WERI-Rb-1 (cell line): ENCODE data around the gene C1GALT1.

Experiments used
- DNase-seq: peaks from one replicate; pipeline ENCODE4 v3.0.0-alpha.2; 2020
- H3K27ac ChIP-seq: fragments of 250-450 bp; sonication (Bioruptor Pico); 2 replicates; pipeline ENCODE4 v1.5.1; 2020; ENCODE audit warnings: mild to moderate bottlenecking, moderate library complexity
- H3K27me3 ChIP-seq: fragments of 250-450 bp; sonication (Bioruptor Pico); 2 replicates; pipeline ENCODE4 v1.5.1; 2021; ENCODE audit warnings: mild to moderate bottlenecking, low read depth, moderate library complexity; ENCODE audit not compliant: insufficient read depth, severe bottlenecking
- H3K36me3 ChIP-seq: fragments of 250-450 bp; sonication (Bioruptor Pico); 2 replicates; pipeline ENCODE4 v1.5.1; 2020; ENCODE audit warnings: mild to moderate bottlenecking, moderate library complexity
- H3K4me3 ChIP-seq: 2 replicates; pipeline ENCODE4 v1.5.1; 2011; ENCODE audit warnings: low read depth, mild to moderate bottlenecking, control low read depth, low read length
- H3K9me3 ChIP-seq: fragments of 250-450 bp; sonication (Bioruptor Pico); 2 replicates; pipeline ENCODE4 v1.5.1; 2021; ENCODE audit warnings: mild to moderate bottlenecking, moderate library complexity; ENCODE audit not compliant: severe bottlenecking
- TF ChIP-seq, protein P1 (sequence below): IDR thresholded peaks from 2 replicates; pipeline ENCODE4 v1.5.1; 2011; ENCODE audit warnings: low read depth, mild to moderate bottlenecking, control low read depth, inconsistent platforms, low read length

C1GALT1 gene

DNA sequence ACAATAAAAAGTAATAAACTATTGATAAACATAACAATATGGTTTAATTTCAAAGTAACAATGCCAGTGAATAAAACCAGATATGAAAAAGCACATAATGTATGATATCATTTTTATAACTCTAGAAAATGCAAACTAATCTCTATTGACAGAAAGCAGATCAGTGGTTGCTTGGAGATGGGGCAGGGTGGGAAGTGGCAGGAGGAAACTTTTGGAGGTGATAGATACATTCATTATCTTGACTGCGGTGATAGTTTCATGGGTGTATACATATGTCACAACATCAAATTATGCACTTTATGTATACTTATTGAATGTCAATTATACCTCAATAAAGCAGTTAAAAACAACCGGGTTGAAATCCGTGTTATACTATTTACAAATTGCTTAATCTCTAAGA is 16.0 kb upstream of the C1GALT1 start:
- Histone ChIP-seq H3K27me3 (no peaks in the 10 kb centered on the region), H3K27ac (no peak overlapping the region), H3K4me3 (no peak overlapping the region), H3K9me3 (peaks cover 7% of the 10 kb centered on the region), H3K36me3 (no peaks in the 10 kb centered on the region)
- TF ChIP-seq, protein P1, sequence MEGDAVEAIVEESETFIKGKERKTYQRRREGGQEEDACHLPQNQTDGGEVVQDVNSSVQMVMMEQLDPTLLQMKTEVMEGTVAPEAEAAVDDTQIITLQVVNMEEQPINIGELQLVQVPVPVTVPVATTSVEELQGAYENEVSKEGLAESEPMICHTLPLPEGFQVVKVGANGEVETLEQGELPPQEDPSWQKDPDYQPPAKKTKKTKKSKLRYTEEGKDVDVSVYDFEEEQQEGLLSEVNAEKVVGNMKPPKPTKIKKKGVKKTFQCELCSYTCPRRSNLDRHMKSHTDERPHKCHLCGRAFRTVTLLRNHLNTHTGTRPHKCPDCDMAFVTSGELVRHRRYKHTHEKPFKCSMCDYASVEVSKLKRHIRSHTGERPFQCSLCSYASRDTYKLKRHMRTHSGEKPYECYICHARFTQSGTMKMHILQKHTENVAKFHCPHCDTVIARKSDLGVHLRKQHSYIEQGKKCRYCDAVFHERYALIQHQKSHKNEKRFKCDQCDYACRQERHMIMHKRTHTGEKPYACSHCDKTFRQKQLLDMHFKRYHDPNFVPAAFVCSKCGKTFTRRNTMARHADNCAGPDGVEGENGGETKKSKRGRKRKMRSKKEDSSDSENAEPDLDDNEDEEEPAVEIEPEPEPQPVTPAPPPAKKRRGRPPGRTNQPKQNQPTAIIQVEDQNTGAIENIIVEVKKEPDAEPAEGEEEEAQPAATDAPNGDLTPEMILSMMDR = no peak
- no peak for DNase-seq

DNA sequence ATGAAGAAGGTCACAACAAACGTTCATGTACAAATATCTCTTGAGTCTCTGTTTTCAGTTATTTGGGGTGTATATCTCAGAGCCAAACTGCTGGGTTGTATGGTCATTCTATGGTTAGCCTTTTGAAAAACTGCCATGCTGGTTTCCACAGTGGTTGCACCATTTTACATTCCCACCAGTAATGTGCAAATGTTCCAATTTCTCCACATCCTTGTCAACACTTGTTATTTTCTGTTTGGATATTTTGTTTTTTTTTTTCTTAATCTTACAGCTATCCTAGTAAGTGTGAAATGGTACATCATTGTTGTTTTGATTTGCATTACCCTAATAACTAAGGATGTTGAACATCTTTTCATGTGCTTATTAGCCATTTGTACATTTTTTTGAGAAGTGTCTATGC is 13.0 kb upstream of the C1GALT1 start:
- Histone ChIP-seq H3K27me3 (no peaks in the 10 kb centered on the region), H3K36me3 (no peaks in the 10 kb centered on the region), H3K27ac (no peak overlapping the region), H3K9me3 (peaks cover 7% of the 10 kb centered on the region), H3K4me3 (no peak overlapping the region)
- no peak for DNase-seq
- TF ChIP-seq, protein P1 = no peak

DNA sequence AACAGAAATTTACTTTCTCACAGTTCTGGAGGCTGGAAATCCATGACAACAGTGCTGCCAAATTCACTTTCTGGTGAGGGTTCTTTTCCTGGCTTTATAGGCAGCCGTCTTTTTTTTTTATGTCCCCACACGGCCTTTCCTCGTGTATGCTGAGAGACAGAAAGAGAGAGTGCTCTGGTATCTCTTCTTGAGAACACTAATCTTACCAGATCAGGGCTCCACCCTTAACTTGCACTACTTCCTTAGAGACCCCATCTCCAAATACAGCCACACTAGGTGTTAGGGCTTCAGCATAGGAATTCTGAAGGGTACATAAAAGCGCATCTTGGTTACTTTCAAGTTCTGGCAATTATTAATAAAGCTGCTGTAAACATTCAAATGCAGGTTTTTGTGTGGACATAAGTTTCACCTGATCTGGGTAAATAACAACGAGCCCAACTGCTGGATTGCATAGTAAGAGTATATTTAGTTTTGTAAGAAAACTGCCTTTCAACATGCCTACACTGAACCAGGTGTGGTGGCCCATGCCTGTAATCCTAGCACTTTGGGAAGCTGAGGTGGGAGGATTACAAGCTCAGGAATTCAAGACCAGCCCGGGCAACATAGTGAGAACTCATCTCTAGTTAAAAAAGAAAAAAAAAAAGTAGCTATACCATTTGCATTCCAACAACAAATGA is 8.2 kb upstream of the C1GALT1 start:
- TF ChIP-seq, protein P1 = no peak
- Histone ChIP-seq H3K4me3 (no peak overlapping the region), H3K27me3 (no peaks in the 10 kb centered on the region), H3K36me3 (no peaks in the 10 kb centered on the region), H3K27ac (no peak overlapping the region), H3K9me3 (peaks cover 7% of the 10 kb centered on the region)
- no peak for DNase-seq

DNA sequence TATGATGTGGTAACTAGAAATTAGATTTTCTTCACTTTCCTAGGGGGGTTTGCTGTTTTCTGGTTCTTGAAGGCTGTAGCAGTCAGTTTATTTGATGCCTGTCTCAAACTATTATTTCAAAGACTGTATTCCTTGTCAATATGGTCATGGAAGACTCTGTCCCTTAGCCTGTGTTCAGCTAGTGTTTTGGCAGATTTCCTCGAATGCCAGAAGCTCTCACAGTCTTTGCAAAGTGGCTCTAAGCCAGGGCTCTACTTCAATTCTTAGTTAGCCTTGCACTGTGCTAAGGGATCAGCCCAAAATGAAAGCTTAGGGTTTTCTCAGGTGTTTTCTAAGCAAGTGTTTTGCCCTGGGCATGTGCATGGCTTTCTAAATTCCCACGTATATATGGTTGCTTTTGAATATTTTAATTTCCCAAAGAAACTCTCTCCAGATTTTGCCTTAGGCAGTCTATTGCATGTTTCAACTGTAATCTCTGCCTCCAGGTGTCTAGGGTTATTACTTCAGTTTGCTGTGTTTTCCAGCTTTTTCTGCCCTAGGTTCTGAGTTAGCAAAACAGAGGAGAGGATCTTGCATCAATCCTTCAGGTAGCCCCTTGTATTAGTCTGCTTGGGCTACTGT is 7.2 kb upstream of the C1GALT1 start:
- DNase-seq = no peak
- Histone ChIP-seq H3K27me3 (no peaks in the 10 kb centered on the region), H3K36me3 (no peaks in the 10 kb centered on the region), H3K27ac (no peak overlapping the region), H3K9me3 (no peaks in the 10 kb centered on the region), H3K4me3 (no peak overlapping the region)
- TF ChIP-seq, protein P1 = no peak

DNA sequence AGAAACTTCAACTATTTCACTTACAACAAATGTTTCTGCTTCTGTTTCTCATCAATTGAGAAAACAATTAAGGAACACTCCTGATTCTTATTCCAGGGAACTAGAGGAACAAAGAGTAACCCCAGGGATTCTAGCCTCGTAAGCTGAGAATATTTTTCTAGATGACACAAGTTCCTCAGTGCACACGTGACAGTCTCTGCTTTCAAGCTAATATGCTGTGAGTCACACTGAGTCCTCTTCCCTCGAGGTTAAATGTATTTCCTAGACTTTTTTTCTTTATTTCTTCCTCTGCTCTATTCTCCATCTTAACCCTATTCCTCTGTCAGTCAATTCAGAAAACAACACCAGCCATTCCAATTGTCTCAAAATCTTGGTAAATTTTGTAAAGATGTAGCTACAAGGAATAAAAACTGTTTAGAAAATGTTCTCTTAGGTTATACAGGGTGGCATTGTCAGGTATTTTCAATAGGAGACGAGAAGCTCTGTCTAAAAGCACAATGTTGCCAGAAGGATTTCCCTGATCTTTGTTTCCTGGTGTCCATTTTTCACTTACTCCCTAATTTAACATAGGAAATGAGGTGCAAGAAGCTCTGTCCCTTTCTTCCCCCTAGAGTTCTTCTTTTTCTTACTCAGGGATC is 5.8 kb upstream of the C1GALT1 start:
- no peak for DNase-seq
- TF ChIP-seq, protein P1 = no peak
- Histone ChIP-seq H3K4me3 (no peak overlapping the region), H3K9me3 (no peaks in the 10 kb centered on the region), H3K36me3 (no peaks in the 10 kb centered on the region), H3K27me3 (no peaks in the 10 kb centered on the region), H3K27ac (no peak overlapping the region)
